MM.1S (cell line): ENCODE results near the gene XRCC4.

Experiments
- EZH2 ChIP-seq: fragments of 300-600 bp; sonication (generic); optimal IDR thresholded peaks from 2 replicates; pipeline ENCODE3; 2017; ENCODE audit warnings: low read depth, mild to moderate bottlenecking, antibody characterized with exemption, low read length, mixed read lengths
- TF ChIP-seq, protein P1 (sequence below): fragments of 300-600 bp; sonication (generic); IDR thresholded peaks from 2 replicates; pipeline ENCODE4 v1.5.1; 2016; ENCODE audit warnings: antibody characterized with exemption, low read length, mixed read lengths

DNA sequence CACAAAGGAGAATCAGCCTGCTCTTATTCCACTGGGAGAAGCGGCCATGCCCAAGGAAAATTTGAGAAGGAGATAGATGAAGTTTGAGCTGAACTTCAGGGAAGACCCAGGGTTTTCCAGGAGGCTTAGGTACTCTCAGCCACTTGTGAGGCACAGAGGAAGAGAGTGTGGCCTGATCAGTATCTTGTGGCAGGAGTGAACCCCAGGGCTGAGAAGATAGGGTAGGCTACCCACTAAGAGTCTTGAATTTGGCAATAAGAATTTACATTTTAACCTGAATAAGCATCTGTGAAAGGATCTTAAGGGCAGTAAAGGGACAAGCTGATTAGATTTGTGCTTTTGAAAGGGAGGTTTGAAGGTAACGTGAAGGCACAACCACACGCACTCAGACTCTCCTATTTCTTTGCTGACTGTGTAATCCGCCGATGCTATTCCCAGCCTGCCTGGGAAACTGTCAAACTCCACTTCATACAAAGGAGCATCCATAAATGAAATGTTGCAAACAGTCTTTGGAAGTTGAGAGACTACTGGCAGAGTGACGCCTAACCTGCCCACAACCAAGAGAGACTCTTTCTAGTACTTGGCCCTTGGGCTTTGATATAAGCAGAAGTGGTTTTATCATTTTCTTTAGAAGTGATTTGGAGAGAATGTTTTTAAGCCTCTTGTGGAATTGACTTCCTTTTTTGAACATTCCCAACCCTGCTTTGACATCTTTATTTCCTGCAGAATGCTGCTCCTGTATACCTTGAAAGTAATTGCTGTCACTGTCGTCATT, 286.0 kb downstream of the XRCC4 start:
- TF ChIP-seq, protein P1, sequence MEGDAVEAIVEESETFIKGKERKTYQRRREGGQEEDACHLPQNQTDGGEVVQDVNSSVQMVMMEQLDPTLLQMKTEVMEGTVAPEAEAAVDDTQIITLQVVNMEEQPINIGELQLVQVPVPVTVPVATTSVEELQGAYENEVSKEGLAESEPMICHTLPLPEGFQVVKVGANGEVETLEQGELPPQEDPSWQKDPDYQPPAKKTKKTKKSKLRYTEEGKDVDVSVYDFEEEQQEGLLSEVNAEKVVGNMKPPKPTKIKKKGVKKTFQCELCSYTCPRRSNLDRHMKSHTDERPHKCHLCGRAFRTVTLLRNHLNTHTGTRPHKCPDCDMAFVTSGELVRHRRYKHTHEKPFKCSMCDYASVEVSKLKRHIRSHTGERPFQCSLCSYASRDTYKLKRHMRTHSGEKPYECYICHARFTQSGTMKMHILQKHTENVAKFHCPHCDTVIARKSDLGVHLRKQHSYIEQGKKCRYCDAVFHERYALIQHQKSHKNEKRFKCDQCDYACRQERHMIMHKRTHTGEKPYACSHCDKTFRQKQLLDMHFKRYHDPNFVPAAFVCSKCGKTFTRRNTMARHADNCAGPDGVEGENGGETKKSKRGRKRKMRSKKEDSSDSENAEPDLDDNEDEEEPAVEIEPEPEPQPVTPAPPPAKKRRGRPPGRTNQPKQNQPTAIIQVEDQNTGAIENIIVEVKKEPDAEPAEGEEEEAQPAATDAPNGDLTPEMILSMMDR, result no peak
- TF ChIP-seq EZH2, result no peak
